GM12892 (cell line): ENCODE results near the gene ZNF652.
"Not testable (repeated sequence)": the region's sequence is repeated elsewhere in the genome, so short reads cannot be mapped to it uniquely, and the experiment has no call there.

ENCODE experiments used
- DNase-seq: peaks from one replicate; pipeline ENCODE4 v3.0.0; 2011; ENCODE audit not compliant: insufficient read length
- FAIRE-seq: peaks from 2 replicates; lab custom pipeline; 2011; peaks lifted over from hg19 to GRCh38; lab: Jason Lieb, UNC
- POLR2A ChIP-seq: IDR thresholded peaks from 2 replicates; pipeline ENCODE4 v1.6.1; 2011; ENCODE audit warnings: low read depth, low read length, control low read depth
- POLR2AphosphoS5 ChIP-seq: IDR thresholded peaks from 2 replicates; pipeline ENCODE4 v1.6.1; 2011; ENCODE audit warnings: low read depth, low read length, control low read depth
- TAF1 ChIP-seq: IDR thresholded peaks from 2 replicates; pipeline ENCODE4 v1.6.1; 2011; ENCODE audit warnings: low read depth, mild to moderate bottlenecking, control low read depth, low read length, borderline replicate concordance

ZNF652 gene

DNA sequence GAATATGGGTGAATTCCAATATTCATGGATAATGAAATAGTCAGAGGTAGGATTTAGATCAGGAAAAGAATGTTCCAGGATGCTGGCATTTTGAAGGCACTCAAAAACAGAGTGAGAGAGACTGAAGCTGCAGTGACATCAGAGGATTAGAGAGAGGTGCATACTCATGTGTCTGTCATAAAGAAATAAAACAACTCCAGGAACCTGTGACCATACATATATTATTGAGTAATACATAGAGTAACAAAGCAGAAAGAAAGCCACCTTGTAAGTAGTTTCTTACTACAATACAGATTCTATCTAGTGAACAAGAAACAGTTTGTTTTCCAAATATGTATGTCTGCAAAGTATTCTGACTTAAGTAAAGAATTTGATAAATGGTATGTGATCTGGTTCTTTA is 69.1 kb downstream of the ZNF652 start:
- no peak for FAIRE-seq
- no peak for DNase-seq
- TF ChIP-seq POLR2A, result no peak
- no peak for TF ChIP-seq POLR2AphosphoS5
- TF ChIP-seq TAF1, result no peak

DNA sequence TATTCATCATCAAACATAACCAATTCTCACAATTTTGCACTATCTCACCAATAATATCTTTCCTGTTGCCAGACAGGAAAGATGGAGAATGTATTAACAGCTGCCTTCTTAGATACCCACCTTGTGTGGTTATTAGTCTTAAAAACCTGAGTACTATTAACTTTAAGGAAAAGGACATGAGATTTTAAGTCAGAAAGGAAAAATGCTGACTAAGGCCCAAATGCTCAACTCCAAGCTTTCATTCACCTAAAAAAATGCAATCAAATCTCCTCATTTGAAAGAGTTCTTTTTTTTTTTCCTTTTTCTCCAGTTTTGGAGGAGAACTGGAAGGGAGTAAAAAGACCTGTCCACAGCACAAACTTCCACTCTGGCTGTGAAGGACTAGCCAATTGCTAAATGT is 70.1 kb downstream of the ZNF652 start:
- DNase-seq, result no peak
- TF ChIP-seq TAF1 (no peak), POLR2AphosphoS5 (no peak), POLR2A (no peak)
- FAIRE-seq, result no peak

DNA sequence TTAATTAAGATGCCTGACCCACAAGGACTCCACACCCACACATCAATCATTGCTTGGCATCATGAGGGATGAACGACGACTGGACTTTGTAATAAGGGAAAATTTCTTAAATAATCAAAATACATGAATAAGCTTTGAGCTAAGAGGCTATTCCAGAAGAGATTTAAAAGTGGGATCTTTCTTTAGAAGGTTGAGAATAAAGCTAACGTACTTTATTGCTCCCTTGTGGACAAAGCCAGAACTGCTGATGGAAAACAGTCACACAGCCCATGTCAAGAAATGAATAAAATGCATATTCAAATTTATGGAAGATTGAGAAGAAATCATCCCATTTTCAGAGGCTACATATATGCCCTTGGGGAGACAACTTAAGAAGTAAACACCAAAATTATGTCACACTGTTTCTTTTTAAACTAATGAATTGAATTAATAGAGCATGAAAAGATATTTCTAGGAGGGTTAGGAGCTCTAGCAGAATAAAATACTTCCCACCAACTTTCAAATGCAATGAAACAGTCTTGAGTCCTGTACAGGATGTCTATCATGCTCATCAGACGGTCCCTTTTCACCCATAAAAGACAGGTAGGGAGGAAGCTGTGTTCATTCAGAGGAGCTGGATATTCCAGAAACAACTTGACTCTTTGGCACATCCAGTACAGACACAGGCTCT is 71.2 kb downstream of the ZNF652 start:
- FAIRE-seq, result no peak
- no peak for TF ChIP-seq TAF1
- TF ChIP-seq POLR2AphosphoS5, result no peak
- TF ChIP-seq POLR2A, result no peak
- DNase-seq, result no peak

DNA sequence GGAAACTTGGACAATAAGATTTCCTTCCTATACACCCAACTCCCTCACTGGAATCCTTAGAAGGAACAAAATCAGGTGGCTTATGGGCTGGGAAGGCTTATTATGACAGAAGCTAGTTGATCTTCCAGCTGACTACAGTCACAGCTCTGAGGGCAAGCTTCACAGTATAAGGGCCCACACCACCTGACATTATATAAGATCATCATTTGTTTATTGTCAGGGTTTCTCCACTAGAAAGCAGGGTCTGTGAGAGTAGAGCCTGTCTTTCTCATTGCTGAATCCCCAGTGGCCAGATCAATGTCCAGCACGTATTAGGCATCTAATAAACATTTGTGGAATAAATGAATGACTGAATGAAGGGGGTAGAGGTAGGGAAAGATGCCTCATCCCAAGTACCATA is 73.7 kb downstream of the ZNF652 start:
- TF ChIP-seq POLR2A, result no peak
- TF ChIP-seq TAF1, result no peak
- no peak for TF ChIP-seq POLR2AphosphoS5
- FAIRE-seq (no peak), DNase-seq (no peak)

DNA sequence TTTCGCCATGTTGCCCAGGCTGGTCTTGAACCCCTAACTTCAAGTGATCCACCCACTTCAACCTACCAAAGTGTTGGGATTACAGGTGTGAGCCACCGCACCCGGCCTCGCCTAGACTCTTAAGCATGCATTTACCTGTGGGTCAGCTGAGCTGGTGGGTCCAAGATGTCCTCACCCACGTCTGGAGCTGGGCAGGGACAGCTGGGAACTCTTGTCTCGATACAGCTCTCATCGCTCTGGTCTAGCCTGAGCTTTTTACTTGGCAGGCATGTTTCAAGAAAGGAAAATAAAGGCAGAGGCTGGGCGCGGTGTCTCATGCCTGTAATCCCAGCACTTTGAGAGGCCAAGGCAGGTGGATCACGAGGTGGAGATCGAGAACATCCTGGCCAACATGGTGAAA is 74.6 kb downstream of the ZNF652 start:
- DNase-seq (no peak), FAIRE-seq (no peak)
- no peak for TF ChIP-seq POLR2A
- TF ChIP-seq TAF1, result no peak
- TF ChIP-seq POLR2AphosphoS5, result no peak

DNA sequence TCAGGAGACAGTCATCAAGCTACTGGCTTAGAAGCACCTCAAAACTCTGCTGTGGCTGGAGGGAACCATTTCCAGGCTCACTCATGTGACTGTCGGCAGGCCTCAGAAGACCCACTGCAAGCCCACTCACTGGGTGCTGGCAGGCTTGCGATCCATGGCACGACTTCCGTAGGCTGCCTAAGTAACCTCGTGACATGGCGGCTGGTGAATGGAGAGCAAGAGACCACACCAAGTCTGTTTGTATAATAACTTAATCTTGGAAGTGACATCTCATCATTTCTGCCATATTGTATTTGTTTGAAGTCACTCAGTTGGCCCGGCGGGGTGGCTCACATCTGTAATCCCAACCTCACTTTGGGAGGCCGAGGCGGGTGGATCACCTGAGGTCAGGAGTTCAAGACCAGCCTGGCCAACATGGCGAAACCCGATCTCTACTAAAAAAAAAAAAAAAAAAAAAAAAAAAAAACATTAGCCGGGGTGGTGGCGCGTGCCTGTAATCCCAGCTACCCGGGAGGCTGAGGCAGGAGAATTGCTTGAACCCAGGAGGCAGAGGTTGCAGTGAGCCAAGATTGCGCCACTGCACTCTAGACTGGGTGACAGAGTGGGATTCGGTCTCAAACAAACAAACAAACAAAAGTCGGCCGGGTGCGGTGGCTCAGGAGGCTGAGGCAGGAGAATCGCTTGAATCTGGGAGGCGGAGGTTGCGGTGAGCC is 75.6 kb downstream of the ZNF652 start:
- not testable (repeated sequence) for FAIRE-seq, DNase-seq

DNA sequence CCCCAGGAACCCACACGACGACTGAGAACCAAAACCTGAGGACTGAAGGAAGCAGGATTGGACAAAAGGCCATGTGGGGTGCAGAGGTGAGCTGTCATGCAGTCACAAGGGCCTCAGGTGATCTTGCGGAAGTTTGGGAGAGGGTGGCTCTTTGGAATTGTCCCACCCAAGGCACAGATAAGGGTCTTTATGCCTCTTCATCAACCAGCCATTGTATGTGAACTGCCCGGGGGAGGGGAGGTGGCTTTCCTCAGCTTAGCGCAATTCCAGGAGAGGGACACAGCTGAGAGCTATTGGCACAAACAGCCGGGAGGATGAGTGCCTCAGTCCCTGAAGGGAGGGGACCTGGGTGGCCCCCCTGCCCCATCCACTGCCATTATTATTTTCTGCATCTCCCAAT is 76.3 kb downstream of the ZNF652 start:
- TF ChIP-seq TAF1 (no peak), POLR2A (no peak), POLR2AphosphoS5 (no peak)
- no peak for DNase-seq
- no peak for FAIRE-seq

DNA sequence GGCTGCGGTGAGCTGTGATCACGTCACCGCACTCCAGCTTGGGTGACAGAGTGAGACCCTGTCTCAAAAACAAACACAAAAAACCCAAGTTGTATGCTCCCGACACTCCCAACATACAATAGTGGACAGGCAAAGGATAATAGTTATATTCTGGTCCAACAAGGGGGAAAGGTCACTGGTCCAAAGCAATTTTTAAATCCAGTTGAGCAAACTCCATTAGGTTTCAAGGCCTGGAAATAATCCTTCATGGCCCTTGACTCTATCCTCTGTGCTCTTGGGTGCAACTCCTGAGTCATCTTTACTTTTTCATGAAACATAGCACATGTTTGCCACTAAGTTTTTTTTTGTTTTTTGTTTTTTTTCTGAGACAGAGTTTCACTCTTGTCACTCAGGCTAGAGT is 81.1 kb downstream of the ZNF652 start:
- DNase-seq (no peak), FAIRE-seq (no peak)
- TF ChIP-seq POLR2AphosphoS5 (no peak), POLR2A (no peak), TAF1 (no peak)

DNA sequence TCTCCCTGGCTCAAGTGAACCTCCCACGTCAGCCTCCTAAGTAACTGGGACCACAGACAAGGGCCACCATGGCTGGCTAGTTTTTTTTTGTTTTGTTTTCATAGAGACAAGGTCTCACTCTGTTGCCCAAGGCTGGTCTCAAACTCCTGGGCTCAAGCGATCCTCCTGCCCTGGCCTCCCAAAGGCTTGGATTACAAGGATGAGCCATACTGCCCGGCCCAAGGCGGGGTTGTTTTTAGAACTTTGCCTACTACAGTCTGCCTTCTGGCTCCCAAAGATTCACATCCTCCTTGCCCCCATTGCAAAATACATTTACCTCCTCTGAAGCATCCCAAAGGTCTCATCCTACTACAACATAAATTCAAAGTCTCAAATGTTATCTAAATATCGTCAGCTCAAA is 82.0 kb downstream of the ZNF652 start:
- no peak for TF ChIP-seq POLR2A
- no peak for TF ChIP-seq POLR2AphosphoS5
- no peak for TF ChIP-seq TAF1
- FAIRE-seq, result no peak
- no peak for DNase-seq

DNA sequence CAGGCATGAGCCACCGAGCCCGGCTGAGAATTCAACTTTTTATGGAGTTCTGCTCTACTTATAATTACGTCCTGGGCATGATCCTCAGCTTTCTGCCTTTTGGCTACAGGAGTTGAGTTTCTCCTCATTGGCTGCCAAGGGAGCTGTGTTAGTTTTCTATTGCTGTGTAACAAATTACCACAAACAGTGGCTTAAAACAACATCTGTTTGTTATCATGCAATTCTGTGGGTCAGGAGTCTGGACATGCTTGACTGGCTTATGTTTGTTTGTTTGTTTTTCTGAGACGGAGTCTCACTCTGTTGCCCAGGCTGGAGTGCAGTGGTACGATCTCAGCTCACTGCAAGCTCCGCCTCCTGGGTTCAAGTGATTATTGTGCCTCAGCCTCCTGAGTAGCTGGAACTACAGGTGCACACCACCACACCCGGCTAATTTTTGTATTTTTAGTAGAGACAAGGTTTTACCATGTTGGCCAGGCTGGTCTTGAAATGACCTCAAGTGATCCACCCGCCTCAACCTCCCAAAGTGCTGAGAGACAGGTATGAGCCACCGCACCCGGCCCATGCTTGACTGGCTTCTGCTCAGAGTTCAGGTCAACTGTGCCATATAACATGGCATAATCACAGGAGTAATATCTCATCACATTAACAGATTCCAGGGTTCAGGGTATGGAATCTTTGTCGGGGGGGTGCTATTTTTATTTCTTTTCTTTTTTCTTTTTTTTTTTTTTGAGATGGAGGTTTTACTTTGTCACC is 82.6 kb downstream of the ZNF652 start:
- not testable (repeated sequence) for DNase-seq, FAIRE-seq

DNA sequence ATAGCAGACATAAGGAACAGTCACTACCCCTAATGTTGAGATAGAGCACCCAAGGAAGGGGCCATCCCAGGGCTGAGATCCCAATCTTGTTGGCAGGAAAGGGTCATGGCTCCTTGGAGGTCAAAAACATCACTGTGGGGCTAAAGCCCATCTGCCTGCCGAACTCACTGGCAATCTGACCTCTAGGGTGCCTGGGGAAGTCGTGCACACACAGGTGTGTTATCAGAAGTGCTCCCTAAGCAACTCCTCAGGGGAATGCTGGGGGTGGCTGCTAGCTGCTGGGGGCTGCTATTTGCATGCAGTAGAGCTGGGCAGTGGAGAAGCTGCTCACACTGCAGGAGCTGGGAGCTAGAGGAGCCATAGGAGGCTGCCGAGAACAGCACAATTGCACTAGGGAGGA is 84.0 kb downstream of the ZNF652 start:
- TF ChIP-seq POLR2A (no peak), POLR2AphosphoS5 (no peak), TAF1 (no peak)
- DNase-seq, result no peak
- no peak for FAIRE-seq

DNA sequence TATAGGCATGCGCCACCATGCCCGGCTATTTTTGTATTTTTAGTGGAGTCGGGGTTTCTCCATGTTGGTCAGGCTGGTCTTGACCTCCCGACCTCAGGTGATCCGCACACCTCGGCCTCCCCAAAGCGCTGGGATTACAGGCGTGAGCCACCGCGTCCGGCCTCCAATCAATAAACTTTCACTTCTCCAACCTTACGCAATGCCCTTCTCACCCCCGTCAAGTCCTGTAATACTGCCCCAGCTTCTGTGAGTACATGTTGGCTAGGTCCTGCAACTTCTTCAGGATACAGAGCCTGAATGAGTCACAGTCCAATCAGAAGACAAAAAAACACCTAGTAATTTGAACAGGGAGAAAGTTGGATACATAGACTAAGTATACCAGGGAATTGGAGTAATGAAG is 84.4 kb downstream of the ZNF652 start:
- FAIRE-seq (no peak), DNase-seq (no peak)
- TF ChIP-seq POLR2AphosphoS5 (no peak), POLR2A (no peak), TAF1 (no peak)

DNA sequence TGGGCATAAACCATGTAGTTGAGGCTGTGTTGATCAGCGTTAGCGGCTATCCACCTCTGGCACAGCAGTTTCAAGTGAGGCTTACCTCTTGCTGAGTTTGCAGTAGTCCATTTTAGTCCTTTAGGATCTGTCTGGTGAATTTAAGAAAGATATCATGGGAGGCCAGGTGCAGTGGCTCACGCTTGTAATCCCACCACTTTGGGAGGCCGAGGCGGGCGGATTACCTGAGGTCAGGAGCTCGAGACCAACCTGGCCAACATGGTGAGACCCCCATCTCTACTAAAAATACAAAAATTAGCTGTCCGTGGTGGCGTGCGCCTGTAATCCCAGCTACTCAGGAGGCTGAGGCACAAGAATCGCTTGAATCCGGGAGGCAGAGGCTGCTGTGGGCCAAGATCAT is 86.1 kb downstream of the ZNF652 start:
- FAIRE-seq, DNase-seq: not testable (repeated sequence)
